GM19023 (cell line): ENCODE data around the gene SIGLEC9.

Source experiments
- ATAC-seq: cut with Tn5 transposase; IDR thresholded peaks from one replicate; pipeline ENCODE4 v1.9.1; 2021; ENCODE audit warnings: mild to moderate bottlenecking, moderate library complexity; ENCODE audit not compliant: unreplicated experiment

SIGLEC9 gene

DNA sequence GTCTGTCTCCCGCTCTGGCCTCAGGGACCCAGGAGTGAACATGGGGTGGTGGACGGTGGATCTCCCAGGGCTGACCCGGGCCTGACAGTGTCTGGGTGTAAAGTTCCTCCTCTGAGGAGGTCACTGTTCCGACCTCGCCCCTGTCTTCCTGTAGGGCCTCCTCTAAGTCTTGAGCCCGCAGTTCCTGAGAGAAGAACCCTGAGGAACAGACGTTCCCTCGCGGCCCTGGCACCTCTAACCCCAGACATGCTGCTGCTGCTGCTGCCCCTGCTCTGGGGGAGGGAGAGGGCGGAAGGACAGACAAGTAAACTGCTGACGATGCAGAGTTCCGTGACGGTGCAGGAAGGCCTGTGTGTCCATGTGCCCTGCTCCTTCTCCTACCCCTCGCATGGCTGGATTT lies at the start of gene SIGLEC9:
SIGLEC9 (plus strand) TSS at position 178 of the 400 bp plus-strand sequence; CDS start at position 247, 69 bp downstream.
- ATAC-seq: no peak

DNA sequence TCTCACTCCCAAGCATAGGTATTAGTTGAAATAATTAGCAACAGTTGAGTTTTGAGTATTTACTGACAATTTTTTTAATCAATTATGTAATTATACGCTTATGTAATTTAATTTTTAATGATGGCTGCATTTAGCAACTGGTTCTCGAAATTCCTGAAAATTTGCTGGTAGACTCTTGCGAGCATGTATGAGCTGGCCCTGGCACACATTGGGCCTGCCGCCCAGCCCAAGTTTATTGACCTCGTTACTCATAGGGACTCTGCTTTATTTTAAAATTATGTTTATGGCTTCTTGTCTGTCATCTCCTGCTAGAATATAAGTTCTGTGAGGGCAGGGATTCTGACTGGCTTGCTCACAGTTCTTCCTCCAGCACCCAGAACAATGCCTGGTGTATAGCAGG lies 48.7 kb upstream of the SIGLEC9 start:
- no peak for ATAC-seq

DNA sequence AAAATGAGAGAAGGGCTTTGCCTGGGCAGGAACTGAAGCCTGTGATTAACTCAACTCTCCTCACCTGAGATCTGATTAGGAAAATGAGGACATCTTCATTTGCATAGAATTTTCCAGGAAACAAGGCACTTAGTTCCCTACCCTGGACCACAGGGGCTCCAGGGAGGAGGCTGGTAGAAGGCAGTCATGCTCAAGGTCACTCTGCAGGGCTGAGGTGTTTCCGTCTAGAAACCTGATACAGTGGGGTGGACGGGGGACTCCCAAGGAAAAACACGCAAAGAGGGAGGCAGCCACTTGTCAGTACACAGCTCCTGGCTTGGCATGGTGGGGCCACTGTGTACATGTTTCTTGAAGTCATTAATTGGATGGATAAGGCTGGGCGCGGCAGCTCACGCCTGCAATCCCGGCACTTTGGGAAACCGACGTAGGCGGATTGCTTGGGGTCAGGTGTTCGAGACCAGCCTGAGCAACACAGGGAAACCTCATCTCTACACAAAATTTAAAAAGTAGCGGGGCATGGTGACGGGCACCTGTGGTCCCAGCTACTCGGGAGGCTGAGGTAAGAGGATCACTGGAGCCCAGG lies 48.0 kb upstream of the SIGLEC9 start:
- no peak for ATAC-seq

DNA sequence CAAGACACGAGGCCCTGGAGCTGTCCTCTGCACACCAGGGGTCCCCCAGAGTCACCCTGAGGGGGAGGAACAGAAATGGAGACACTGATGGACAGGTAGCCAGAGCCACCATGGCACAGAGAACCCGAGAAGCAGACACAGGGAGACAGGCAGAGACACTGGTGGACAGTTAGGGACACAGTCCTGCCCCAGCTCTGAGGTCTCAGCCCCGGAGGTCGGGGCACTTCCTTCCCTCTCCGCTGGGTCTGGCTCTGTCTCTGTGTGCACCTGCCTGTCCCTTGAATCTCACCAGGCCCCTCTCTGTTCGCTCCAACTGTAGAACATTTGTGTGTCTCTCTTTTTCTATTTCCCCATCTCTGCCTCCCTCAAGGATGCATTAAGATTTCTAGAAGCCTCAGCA lies 46.6 kb upstream of the SIGLEC9 start:
- ATAC-seq: no peak

DNA sequence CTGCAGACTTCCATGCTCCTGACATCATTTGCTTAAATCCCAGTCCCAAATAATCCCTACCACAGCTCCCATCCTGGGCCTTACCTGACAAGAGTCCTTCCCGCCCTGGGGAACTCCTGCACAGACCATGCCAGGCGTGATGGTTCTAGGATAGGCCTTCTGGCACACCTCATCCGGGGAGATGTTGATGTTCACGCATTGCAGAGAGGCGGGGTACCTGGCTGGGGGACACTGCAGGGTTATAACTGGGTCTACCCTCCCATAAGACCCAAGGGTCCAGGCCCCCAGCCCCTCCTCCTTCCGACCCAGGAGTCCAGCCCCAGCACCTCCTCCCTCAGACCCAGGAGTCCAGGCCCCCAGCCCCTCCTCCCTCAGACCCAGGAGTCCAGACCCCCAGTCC lies 46.0 kb upstream of the SIGLEC9 start:
- ATAC-seq: no peak

DNA sequence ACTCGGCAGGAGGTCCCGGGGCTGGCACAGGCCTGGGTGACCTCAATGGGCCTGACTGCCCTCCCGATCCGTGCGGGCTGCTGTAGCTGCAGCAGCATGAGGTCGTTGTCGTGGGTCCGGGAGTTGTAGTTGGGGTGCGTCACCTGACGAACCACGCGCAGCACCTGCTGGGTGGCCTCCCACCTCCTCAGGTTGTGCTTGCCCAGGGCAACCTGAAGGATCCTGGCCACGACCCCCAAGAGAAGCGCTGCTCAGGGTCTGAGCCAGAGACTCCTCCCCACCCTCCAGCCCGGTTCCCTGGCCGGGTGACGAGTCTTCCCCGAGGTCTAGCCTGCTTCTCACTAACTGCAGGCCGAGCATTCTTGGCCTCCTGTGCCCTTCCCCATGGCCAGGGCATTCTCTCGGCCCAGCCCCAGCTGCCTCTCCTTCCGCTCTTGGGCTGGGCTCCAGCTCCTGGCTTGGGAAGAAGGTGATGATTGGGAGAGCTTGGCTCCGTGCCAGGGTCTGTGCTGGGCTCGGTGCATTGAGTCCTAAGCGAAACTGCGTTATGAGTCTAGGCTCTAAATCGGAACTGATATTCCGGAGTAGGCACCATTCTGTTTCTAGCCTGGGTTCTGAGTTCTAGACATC lies 45.1 kb upstream of the SIGLEC9 start:
- ATAC-seq: no peak

DNA sequence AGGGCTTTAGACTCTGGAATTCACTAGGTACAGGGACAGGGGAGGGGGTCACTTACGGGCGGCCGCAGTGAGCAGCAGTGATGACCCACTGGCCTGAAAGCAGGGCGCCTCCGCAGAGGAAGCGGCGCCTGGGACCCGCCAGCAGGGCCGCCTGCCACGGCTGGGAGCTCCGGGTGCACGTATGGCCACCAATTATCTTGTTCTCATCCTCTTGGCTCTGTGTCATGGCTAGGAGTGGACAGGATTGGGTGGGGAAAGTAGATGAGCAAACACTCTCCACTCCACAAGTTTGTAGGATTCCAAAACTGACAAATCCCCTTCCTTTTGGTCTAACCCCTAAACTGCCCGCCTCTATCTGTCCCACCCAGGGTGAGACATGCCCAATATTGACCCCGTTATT lies 43.2 kb upstream of the SIGLEC9 start:
- ATAC-seq: no peak

DNA sequence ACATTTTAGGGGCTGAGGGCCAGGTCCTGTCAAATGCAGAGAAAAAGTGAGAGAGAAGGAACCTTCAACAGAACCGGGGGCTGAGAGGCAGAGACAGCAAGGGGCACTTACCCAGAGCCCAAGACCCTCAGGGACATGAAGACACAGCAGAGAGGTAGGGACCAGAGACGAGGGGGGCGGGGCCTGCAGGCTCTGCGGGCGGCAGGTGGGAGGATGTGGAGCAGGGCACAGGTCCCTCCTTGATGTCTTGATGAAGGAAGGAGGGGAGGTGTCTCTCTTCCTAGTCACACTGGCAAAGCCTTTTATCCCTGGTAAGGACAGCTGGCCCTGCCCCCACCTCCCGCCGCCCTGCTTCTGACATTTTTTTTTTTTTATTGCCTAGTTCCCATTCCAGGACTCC lies 42.1 kb upstream of the SIGLEC9 start, which contains the start of gene KLK14:
KLK14 (minus strand) TSS at position 277 of the 400 bp plus-strand sequence; CDS start at position 4, 273 bp downstream.
- no peak for ATAC-seq

DNA sequence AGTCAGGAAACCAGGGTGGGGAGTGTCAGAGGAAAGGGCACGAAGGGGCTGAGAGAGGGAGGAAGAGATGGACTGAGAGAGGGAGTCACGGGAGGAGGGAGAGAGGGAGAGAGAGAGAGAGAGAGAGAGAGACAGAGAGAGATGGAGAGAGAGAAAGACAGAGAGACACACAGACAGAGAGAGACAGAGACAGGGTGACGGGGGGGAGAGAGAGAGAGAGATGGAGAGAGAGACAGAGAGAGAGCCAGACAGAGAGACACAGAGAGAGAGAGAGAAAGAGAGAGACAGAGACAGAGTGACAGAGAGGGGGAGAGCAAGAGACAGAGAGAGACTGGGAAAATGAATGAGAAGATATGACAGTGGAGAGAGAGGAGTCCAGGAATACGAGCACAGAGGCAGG lies 41.5 kb upstream of the SIGLEC9 start:
- no peak for ATAC-seq

DNA sequence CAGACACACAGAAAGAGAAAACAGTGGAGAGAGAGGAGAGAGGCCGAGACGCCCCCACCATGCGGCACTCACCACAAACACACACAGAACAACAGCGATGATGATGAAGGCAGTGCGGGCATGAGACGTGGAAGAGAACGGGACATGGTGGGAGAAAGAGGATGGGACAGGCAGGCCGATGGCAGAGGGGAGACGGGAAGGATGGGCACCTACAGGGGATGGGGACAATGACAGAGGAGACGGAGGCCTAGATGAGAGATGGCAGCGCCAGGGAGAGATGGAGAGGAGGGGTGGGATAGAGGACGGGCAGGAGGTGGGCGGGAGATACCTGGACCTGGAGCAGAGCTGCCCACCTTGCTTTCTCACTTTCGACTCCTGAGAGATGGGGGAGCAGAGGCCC lies 40.9 kb upstream of the SIGLEC9 start:
- ATAC-seq: no peak

DNA sequence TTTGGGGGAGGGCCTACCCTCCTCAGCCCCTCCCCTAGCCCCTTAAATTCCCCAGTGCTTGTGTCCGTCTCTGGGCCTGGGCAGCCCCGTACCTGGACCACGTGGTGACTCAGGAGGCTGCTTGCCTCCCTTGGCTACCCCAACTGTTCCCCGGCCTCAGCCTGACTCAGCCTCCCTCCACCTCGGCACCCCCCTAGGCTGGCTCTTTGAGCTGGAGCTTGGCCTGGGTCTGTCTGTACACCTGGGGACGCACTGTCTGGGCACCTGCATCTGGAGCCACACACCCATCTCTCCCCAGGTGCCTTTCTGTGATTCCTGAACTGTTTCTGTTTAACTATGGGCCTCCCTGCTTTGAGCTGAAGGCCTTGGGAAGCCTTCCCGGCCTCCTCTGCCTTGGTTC lies 40.2 kb upstream of the SIGLEC9 start:
- ATAC-seq: no peak

DNA sequence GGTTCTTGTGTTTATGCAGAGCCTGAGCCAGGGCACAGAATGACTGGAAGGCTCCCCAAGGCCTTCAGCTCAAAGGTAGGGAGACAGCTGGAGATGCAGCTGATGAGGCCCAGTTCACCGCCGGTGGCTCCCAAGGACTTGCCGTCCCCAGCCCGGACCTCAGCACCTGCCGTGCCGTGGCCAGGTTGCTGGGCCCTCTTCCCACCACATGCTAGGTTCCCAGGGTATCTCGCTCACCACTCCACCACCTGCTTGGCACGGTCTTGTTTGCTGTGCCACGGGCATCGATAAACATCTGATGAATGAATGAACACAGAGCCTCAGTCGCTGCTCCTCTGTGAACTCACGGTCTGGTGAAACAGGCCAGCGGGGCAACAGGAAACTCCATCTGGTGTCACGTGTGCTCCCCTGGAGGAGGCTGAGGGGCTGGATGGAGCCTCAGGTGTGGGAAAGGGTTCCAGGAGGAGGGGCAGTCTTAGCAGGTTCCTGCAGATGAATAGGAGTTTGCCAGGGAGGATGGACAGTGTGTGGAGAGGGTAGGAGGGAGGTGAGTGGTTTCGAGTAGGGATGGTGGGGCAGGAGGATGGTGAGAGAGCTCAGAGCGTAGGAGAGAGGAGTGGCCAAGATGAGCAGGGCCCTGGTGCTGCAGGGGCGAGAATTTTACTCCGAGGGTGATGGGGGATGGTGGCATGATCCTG lies 38.4 kb upstream of the SIGLEC9 start:
- ATAC-seq: no peak

DNA sequence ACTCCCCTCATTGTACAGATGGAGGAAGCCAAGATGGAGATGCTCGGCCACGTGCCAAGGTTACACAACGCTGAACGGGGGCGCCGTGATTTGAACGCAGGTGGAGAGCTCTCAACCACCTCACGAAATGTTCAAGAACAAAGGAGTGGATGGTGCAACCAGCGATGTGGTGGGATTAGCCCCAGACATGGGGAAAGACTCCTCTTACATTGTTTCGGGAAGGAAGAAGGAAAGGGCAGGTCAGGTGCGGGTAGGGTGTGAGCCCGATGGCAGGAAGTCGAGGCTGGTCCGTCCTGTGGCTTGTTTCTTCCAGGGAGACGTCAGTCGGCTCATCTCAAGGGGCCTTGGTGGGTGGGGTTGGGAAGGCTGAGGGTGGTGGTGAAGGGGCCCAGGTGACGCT lies 34.9 kb upstream of the SIGLEC9 start:
- ATAC-seq: no peak

DNA sequence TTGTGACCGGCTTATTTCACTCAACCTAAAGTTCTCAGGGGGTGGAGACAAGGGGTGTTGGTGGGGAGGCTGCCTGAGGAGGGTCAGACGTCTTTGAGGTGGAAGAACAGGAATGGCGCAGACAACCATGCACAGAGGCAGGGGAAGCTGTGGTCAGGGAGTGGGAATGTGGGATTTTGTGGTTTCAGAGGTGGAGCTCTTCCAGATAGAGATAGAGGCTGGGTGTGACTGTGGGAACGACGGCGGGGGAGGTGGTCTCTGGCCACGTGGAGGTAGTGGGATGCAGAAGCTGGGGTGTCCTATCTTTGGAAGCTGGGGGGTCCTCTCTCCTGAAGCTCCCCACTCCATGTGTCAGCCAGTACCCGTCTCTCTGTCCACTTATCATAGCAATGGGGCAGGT lies 34.2 kb upstream of the SIGLEC9 start:
- ATAC-seq: no peak

DNA sequence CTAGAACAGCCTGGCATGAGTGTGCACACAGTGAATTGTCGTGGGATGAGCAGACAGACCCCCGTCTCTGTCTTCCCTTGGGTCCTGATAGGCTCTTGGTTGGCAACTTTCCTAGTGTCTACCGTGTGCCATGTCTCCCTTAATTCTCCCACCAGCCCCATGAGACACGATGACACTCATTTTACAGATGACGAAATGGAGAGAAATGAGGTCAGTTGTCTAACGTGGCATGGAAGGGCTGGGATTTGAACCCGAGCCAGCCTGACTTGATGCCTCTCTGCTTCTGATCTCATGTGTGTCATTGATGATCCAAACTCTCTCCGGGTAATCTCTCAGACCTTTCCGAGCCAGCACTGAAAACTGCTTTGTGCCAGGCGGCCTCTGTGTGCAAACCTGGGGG lies 33.6 kb upstream of the SIGLEC9 start:
- no peak for ATAC-seq

DNA sequence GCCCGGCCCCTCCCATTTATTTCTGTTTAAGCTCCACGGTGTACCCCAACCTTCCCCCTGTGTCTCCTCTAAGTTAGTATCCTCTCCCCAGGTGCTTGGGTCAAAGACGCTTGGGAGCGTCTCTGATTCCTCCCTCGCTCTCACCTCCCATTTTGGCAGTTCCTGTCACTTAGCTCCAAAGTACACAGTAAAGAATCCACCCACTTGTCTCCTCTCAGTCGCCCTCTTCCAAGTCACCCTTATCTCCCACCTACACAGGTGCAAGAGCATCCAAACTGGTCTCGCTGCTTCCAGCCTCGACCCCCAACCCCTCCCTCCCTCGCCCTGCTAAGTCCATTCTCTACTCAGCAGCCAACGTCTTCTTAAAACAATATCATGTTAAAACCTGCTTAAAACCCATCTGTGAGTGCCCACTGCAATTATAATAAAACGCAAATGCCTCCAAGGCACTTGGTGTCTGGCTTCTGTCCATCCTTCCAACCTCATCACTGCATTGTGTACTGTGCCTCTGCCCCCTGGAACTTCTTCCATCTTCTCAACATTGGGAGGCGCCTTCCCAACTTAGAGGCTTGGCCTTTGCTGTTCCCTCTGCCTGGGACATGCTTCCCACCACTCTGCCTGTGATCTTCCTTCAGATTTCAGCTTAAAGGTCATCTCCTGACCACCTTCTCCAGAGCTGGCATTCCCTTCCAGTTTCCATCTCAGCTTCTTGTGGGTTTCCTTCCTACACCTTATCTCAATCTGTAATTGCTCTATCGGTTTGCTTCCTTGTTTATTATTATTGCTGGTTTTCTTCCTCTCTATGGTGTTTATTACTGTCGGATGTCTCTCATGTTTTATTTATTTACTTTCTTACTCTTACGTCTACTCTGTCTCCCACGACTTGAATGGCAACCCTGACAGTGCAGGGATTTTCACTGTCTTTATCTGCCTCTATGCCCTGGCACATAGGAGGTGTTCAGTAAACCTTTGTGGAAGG lies 32.5 kb upstream of the SIGLEC9 start:
- ATAC-seq: no peak

DNA sequence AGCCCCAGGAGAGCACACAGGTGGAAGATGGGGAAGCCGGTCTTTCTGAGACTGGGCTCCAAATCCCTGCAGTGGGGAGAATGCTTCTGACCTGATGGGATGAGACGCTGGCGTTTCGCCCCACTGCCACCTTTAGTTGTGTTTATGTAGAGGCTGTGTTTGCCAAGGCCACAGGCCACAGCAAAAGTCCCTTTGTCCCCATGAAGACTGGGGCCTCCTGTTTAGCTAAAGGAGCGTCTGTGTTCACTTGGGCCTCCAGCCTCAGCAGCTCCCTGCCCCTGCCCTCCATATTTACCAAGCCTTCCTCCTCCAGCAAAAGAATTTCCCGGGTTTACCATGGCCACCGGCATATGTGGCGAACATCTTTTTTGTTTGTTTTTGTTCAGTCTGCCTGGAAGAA lies 31.6 kb upstream of the SIGLEC9 start:
- ATAC-seq: no peak

DNA sequence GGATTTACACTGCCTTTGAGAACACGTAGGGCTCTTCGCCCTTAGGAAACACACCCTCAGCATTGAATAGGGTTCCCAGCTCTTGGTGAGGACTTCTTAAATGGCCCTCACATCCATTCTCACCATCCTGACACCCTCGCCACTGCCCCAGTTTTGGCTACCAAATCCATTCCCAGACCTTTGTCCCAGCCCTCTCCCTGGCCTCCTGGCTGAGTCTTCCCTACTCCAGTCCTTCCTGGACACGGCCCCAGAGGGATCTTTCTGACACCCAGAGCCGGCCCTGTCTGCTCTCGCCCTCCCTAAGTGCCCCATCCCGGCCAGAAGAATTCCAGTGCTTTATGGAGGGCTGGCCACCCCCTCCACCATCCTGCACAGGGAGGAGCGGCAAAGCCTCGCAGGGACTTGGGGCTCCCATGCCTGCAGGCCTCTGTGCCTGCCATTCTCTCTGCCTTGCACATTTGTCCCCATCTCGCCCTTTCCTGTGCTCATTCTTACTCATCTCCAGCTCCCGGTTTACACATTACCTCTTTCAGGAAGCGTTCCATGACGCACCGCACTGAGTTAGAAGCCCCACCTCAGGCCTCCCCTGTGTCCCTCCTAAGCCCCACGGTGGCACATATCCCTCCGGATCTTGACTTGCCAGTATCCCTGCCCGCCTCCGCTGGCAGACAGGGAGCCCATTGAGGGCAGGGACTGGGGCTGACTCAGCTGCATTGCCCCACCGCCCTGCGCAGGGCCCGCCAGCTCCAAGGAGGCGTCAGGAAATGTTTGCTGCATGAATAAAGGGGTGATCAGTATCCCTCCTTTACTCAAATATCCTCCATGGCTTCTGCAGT lies 31.0 kb upstream of the SIGLEC9 start:
- no peak for ATAC-seq

DNA sequence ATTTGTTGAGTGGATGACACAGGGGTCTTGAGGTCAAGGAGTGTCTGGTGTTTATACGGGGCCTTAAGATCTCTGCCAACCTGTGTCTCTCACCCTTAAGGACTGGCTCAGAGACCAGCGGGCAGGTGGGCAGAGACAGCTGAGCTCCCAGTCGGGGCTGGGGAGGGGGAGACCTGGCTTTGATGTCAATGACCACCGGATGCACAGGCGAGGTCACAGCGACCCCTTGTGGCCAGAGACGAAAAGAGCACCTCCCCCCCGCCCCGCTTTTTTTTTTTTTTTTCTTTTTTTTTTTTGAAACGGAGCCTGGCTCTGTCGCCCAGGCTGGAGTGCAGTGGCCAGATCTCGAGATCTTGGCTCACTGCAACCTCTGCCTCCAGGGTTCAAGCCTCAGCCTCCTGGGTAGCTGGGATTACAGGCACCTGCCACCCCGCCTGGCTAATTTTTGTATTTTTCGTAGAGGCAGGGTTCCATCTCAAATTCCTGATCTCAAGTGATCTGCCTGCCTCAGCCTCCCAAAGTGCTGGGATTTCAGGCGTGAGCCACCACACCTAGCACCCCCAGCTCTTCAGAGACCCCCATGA lies 29.9 kb upstream of the SIGLEC9 start:
- ATAC-seq: no peak
